H1 (cell line): ENCODE results near the gene THTPA. TPM values are rescaled to one million over a fixed set of nuclear protein-coding genes. Genes with fewer than 3 reads are reported as not detected.

Experiments
- CTCF ChIA-PET: fragments of 300-600 bp; sonication (Branson Sonifier 250); formaldehyde crosslinking; loops from one replicate; lab custom pipeline; 2021; ENCODE audit not compliant: partially characterized antibody; lab: Charles Lee
- POLR2A ChIA-PET: fragments of 300-600 bp; sonication (Branson Sonifier 250); formaldehyde crosslinking; loops from one replicate; lab custom pipeline; 2021; ENCODE audit warnings: inconsistent platforms; ENCODE audit not compliant: partially characterized antibody; lab: Charles Lee
- DNase-seq, 2 experiments: peaks; one replicate each; pipeline versions ENCODE4 v3.0.0 to v3.0.0-alpha.2; 2010 to 2022; ENCODE audit warnings: low spot score in 2 of 2, low read depth in 1 of 2, mixed read lengths in 1 of 2
- FAIRE-seq: peaks from 2 replicates; lab custom pipeline; 2011; peaks lifted over from hg19 to GRCh38; lab: Jason Lieb, UNC
- H2AFZ ChIP-seq: 2 replicates; pipeline ENCODE4 v1.8.1; 2012; ENCODE audit warnings: low read length, inconsistent platforms
- H2AK5ac ChIP-seq: 2 replicates; pipeline ENCODE4 v1.6.1; 2013; ENCODE audit warnings: low read depth, low read length
- H2BK120ac ChIP-seq: replicated peaks from 2 replicates; pipeline ENCODE3; 2013; ENCODE audit warnings: low read depth, low read length, inconsistent platforms
- H2BK12ac ChIP-seq: 2 replicates; pipeline ENCODE4 v1.6.1; 2013; ENCODE audit warnings: low read depth, low read length
- H2BK15ac ChIP-seq: 2 replicates; pipeline ENCODE4 v1.6.1; 2013; ENCODE audit warnings: low read length
- H2BK20ac ChIP-seq: 2 replicates; pipeline ENCODE4 v1.6.1; 2013; ENCODE audit warnings: low read length
- H2BK5ac ChIP-seq: 2 replicates; pipeline ENCODE4 v1.6.1; 2013; ENCODE audit warnings: low read depth, low read length
- H3K14ac ChIP-seq: 2 replicates; pipeline ENCODE4 v1.6.1; 2013; ENCODE audit warnings: inconsistent platforms; ENCODE audit not compliant: insufficient read length
- H3K18ac ChIP-seq: 2 replicates; pipeline ENCODE4 v1.6.1; 2013; ENCODE audit warnings: low read length; ENCODE audit errors: extremely low read depth
- H3K23ac ChIP-seq: 2 replicates; pipeline ENCODE4 v1.6.1; 2013; ENCODE audit warnings: inconsistent platforms; ENCODE audit not compliant: insufficient read length
- H3K23me2 ChIP-seq: 2 replicates; pipeline ENCODE4 v1.6.1; 2013; ENCODE audit warnings: low read depth, low read length
- H3K27ac ChIP-seq: 2 replicates; pipeline ENCODE4 v1.6.1; 2011; ENCODE audit warnings: low read depth, low read length, inconsistent platforms
- H3K27me3 ChIP-seq, 4 experiments: replicated peaks in 1 of 4; 1 replicate in 1 of 4; 2 replicates in 3 of 4; pipeline versions ENCODE4 v1.6.1 to v1.8.1; 2011 to 2013; ENCODE audit warnings: low read length in 3 of 4, mild to moderate bottlenecking in 3 of 4, inconsistent platforms in 2 of 4, mixed read lengths in 2 of 4, moderate library complexity in 1 of 4; ENCODE audit not compliant: control insufficient read depth in 3 of 4, insufficient read depth in 3 of 4; ENCODE audit errors: extremely low read depth in 1 of 4
- H3K36me3 ChIP-seq, 4 experiments: 2 replicates each; pipeline versions ENCODE4 v1.6.1 to v1.8.1; 2011 to 2013; ENCODE audit warnings: mild to moderate bottlenecking in 4 of 4, low read length in 3 of 4, moderate library complexity in 2 of 4, control low read depth in 1 of 4, inconsistent platforms in 1 of 4; ENCODE audit not compliant: insufficient read depth in 4 of 4, control insufficient read depth in 2 of 4
- H3K4ac ChIP-seq: replicated peaks from 2 replicates; pipeline ENCODE3; 2013; ENCODE audit warnings: low read length, low read depth, mixed read lengths, inconsistent platforms; ENCODE audit not compliant: insufficient read length
- H3K4me1 ChIP-seq, 4 experiments: replicated peaks in 1 of 4; 1 replicate in 1 of 4; 2 replicates in 3 of 4; pipeline versions ENCODE4 v1.6.1 to v1.8.1; 2011 to 2013; ENCODE audit warnings: low read length in 3 of 4, inconsistent platforms in 2 of 4, mixed read lengths in 1 of 4; ENCODE audit not compliant: insufficient read depth in 4 of 4, control insufficient read depth in 3 of 4
- H3K4me2 ChIP-seq, 2 experiments: 2 replicates each; pipeline versions ENCODE4 v1.6.1 to v1.8.1; 2011 to 2013; ENCODE audit warnings: low read depth in 2 of 2, low read length in 2 of 2, control low read depth in 1 of 2, inconsistent platforms in 1 of 2, mild to moderate bottlenecking in 1 of 2; ENCODE audit not compliant: insufficient read depth in 1 of 2
- H3K4me3 ChIP-seq, 4 experiments: fragments of 200-600, 300-600 bp in 1 of 4; sonication (generic), shearing (Covaris generic), sonication (Bioruptor Twin) in 1 of 4; 2 replicates each; pipeline versions ENCODE4 v1.5.1 to v1.8.1; 2011 to 2016; ENCODE audit warnings: low read length in 4 of 4, low read depth in 3 of 4, control low read depth in 2 of 4, inconsistent platforms in 2 of 4, mild to moderate bottlenecking in 2 of 4, mixed read lengths in 1 of 4, moderate library complexity in 1 of 4; ENCODE audit not compliant: insufficient read depth in 2 of 4; ENCODE audit errors: extremely low read depth in 1 of 4
- H3K56ac ChIP-seq: replicated peaks from 2 replicates; pipeline ENCODE3; 2013; ENCODE audit warnings: low read depth, mild to moderate bottlenecking, mixed read lengths, low read length, inconsistent platforms; ENCODE audit not compliant: insufficient read length
- H3K79me1 ChIP-seq: 2 replicates; pipeline ENCODE4 v1.6.1; 2013; ENCODE audit warnings: low read depth, low read length, control low read depth
- H3K79me2 ChIP-seq, 2 experiments: 2 replicates each; pipeline versions ENCODE4 v1.6.1 to v1.8.1; 2012 to 2013; ENCODE audit warnings: low read length in 2 of 2, mild to moderate bottlenecking in 2 of 2, inconsistent platforms in 1 of 2; ENCODE audit not compliant: insufficient read depth in 2 of 2, control insufficient read depth in 1 of 2
- H3K9ac ChIP-seq, 4 experiments: replicated peaks in 1 of 4; 1 replicate in 1 of 4; 2 replicates in 3 of 4; pipeline versions ENCODE4 v1.6.1 to v1.8.1; 2011 to 2013; ENCODE audit warnings: low read depth in 3 of 4, low read length in 3 of 4, control low read depth in 2 of 4, mild to moderate bottlenecking in 2 of 4, moderate library complexity in 2 of 4, inconsistent platforms in 1 of 4; ENCODE audit errors: extremely low read depth in 1 of 4
- H3K9me3 ChIP-seq, 2 experiments: 2 replicates each; pipeline versions ENCODE4 v1.6.1 to v1.8.1; 2012 to 2013; ENCODE audit warnings: mild to moderate bottlenecking in 2 of 2, moderate library complexity in 2 of 2, control low read depth in 1 of 2, inconsistent platforms in 1 of 2, low read depth in 1 of 2, low read length in 1 of 2, mixed read lengths in 1 of 2; ENCODE audit not compliant: insufficient read depth in 2 of 2
- H4K20me1 ChIP-seq, 2 experiments: replicated peaks in 1 of 2; 2 replicates each; pipeline versions ENCODE3 to v1.8.1; 2011 to 2013; ENCODE audit warnings: inconsistent platforms in 2 of 2, low read length in 2 of 2, mild to moderate bottlenecking in 1 of 2; ENCODE audit not compliant: insufficient read depth in 2 of 2, control insufficient read depth in 1 of 2
- H4K5ac ChIP-seq: 2 replicates; pipeline ENCODE4 v1.6.1; 2013; ENCODE audit warnings: low read length, low read depth, mixed read lengths, inconsistent platforms; ENCODE audit not compliant: insufficient read length
- H4K8ac ChIP-seq: 2 replicates; pipeline ENCODE4 v1.8.0; 2013; ENCODE audit warnings: mild to moderate bottlenecking, moderate library complexity, low read length, inconsistent platforms; ENCODE audit not compliant: insufficient read depth; ENCODE audit errors: extremely low read depth
- H4K91ac ChIP-seq: replicated peaks from 2 replicates; pipeline ENCODE3; 2013; ENCODE audit warnings: low read length, mixed read lengths, inconsistent platforms; ENCODE audit not compliant: insufficient read length
- BRCA1 ChIP-seq: IDR thresholded peaks from 2 replicates; pipeline ENCODE4 v1.6.1; 2012; ENCODE audit warnings: low read depth, low read length, improper control_type of control experiment
- HDAC2 ChIP-seq, 2 experiments: fragments of 300-600 bp in 1 of 2; sonication (generic) in 1 of 2; IDR thresholded peaks; 2 replicates each; pipeline ENCODE4 v1.6.1; 2011 to 2012; ENCODE audit warnings: low read depth in 2 of 2, low read length in 2 of 2, mild to moderate bottlenecking in 2 of 2, moderate library complexity in 2 of 2, borderline replicate concordance in 1 of 2, inconsistent platforms in 1 of 2
- KDM1A ChIP-seq: fragments of 200-600, 300-600 bp; sonication (generic); IDR thresholded peaks from 2 replicates; pipeline ENCODE4 v1.7.1; 2016; ENCODE audit warnings: mild to moderate bottlenecking, low read length, borderline replicate concordance
- KDM4A ChIP-seq: IDR thresholded peaks from one replicate; pipeline ENCODE4 v1.7.1; 2012; ENCODE audit warnings: low read depth, mild to moderate bottlenecking, moderate library complexity, low read length, inconsistent platforms; ENCODE audit not compliant: severe bottlenecking
- MAFK ChIP-seq: IDR thresholded peaks from 2 replicates; pipeline ENCODE4 v1.6.1; 2012; ENCODE audit warnings: low read depth, mild to moderate bottlenecking, improper control_type of control experiment, low read length
- NRF1 ChIP-seq: IDR thresholded peaks from 2 replicates; pipeline ENCODE4 v1.6.1; 2011; ENCODE audit warnings: mild to moderate bottlenecking, low read depth, low read length, improper control_type of control experiment
- POLR2AphosphoS5 ChIP-seq: IDR thresholded peaks from 2 replicates; pipeline ENCODE4 v1.6.1; 2011; ENCODE audit warnings: low read depth, low read length
- WGBS, 2 experiments: shearing (Covaris generic) in 1 of 2; methylation state at CpG; one replicate each; pipeline versions ENCODE4 v1.1.6 to v1.1.7; 2013 to 2015; ENCODE audit warnings: low lambda C conversion rate in 2 of 2, mixed read lengths in 2 of 2, inconsistent platforms in 1 of 2, low coverage in 1 of 2, missing lambda C conversion rate in 1 of 2; ENCODE audit not compliant: insufficient replicate concordance in 2 of 2, insufficient coverage in 1 of 2, insufficient read length in 1 of 2; ENCODE audit errors: extremely low coverage in 1 of 2, missing lambda C conversion rate in 1 of 2; 5-methylcytosine and 5-hydroxymethylcytosine counted together
- polyA plus RNA-seq, 7 experiments: library from polyadenylated mRNA; depleted of rRNA in 3 of 7; stranded (reverse) in 5 of 7; unstranded in 2 of 7; fragments of >200 nt in 5 of 7; fragments of 200-250 nt in 2 of 7; gene quantifications; 1 replicate in 5 of 7; 2 replicates in 1 of 7; 4 replicates in 1 of 7; pipeline versions ENCODE4 v1.2.1 to v1.2.3, GENCODE V29; 2011 to 2013; ENCODE audit warnings: missing spikeins in 2 of 7, mixed read lengths in 2 of 7
- total RNA-seq: library from RNA; stranded (reverse); fragmentation: NEBNext Ultra II Directional; extraction: Animal tissue kit (Norgen Biotek cat#: 25700); gene quantifications from 2 replicates; pipeline ENCODE4 v1.2.1, GENCODE V29; 2021

The THTPA gene
- total and polyA plus RNA-seq, 2 of the 8 experiments (the other 6 are each of a cell fraction or from before 2014, with no cell fraction given): 16.6 to 19.0 TPM

DNA sequence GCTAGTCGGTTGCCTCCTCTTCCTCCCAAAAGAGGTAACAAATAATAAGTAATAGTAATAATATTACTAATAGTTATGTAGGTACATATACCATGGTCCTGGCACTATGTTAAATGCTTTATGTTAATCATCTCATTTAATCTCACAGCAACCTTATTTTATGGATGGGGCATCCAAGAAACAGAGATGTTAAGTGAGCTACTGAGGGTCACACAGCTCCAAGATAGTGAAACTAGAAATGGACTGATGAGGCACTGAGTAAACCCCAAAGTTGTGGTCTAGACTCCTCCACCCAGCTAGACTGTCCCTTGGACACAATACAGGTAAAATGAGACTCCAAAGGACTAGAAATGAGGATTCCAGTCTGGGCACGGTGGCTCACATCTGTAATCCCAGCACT is 19.6 kb upstream of the THTPA start:
- no peak for TF ChIP-seq POLR2AphosphoS5
- no peak for TF ChIP-seq KDM4A
- TF ChIP-seq MAFK: no peak
- TF ChIP-seq KDM1A: peak; percentile 94
- TF ChIP-seq NRF1: no peak
- TF ChIP-seq BRCA1: no peak
- TF ChIP-seq HDAC2 (IDR thresholded peaks at IDR 0.05; ENCODE audit: borderline replicate concordance in 1 of 2, low read depth in 2 of 2, low read length in 2 of 2): peak in 1 of 2 experiments; percentile 95; a peak in 2 of 4 replicates
- Histone ChIP-seq H3K4me3 (peak overlapping the region in 1 of 4 experiments; percentile 72; a peak in 1 of 8 replicates), H3K18ac (peak overlapping the region; percentile 82; the same call in 1 of the 2 replicates), H3K27ac (peak overlapping the region; percentile 99; the same call in 1 of the 2 replicates), H2BK5ac (peak overlapping the region; percentile 100; the same call in 1 of the 2 replicates), H3K79me1 (no peaks in the 10 kb centered on the region), H2AFZ (no peak overlapping the region), H3K14ac (no peak overlapping the region), H2BK120ac (peak overlapping the region; percentile 91), H3K4ac (peak overlapping the region; percentile 87), H2BK15ac (0 out of 2 replicates have a peak overlapping the region, but pooled peaks have one; percentile 48), H4K8ac (no peak overlapping the region), H3K56ac (peak overlapping the region; percentile 42), H3K36me3 (peaks cover 4 to 24% (median 10%) of the 10 kb centered on the region in 4 experiments; a peak in 4 of 8 replicates), H2BK20ac (peak overlapping the region; percentile 62; the same call in 1 of the 2 replicates), H4K5ac (peak overlapping the region; percentile 14), H3K79me2 (peaks cover 0 to 13% of the 10 kb centered on the region in 2 experiments; a peak in 2 of 4 replicates), H2AK5ac (no peak overlapping the region), H4K91ac (peak overlapping the region; percentile 83), H3K4me1 (peaks cover 7 to 19% (median 12%) of the 10 kb centered on the region in 4 experiments; a peak in 6 of 7 replicates), H3K4me2 (peak overlapping the region; percentile 96 to 99), H3K23ac (no peak overlapping the region), H4K20me1 (no peaks in the 10 kb centered on the region), H3K23me2 (peaks cover 17% of the 10 kb centered on the region), H3K9me3 (no peaks in the 10 kb centered on the region), H3K9ac (no peak overlapping the region; a peak in 1 of 7 replicates), H2BK12ac (peak overlapping the region; percentile 70), H3K27me3 (no peaks in the 10 kb centered on the region)
- ChIA-PET POLR2A (interaction anchor here (0.8 to 52.7 kb wide), 11 partner anchors 8 to 348 kb away, joined by 3 to 1523 read pairs (median 7); partner anchors contain the start of genes AP1G2, JPH4, NGDN and PABPN1), CTCF (interaction anchor here (0.9 to 70.5 kb wide), 6 partner anchors 9 to 97 kb away, joined by 3 to 2092 read pairs (median 680); partner anchors contain the start of genes AP1G2, NGDN, THTPA and ZFHX2)
- no peak for DNase-seq
- 97% methylated on average over 2 of the region's 2 CpGs; no CpG with 5 or more reads in 1 of the 2 experiments for WGBS, 2 experiments
- FAIRE-seq: no peak
